Measurements from ENCODE around the gene ARPC5.

GRCh38 chr1:183648042-183648441 lies 12.5 kb upstream of the ARPC5 start:
- TF ChIP-seq CTCF (IDR thresholded peaks at IDR 0.05; ENCODE audit: poor library complexity), result no peak
- TF ChIP-seq EZH2 (IDR thresholded peaks at IDR 0.05; ENCODE audit: borderline replicate concordance), result no peak
- no peak for TF ChIP-seq EZH2phosphoT487 (IDR thresholded peaks at IDR 0.05; ENCODE audit: low read depth, severe bottlenecking, unreplicated experiment)

Data from hepatocyte (in vitro differentiated cells).